ENCODE data around the gene EFCAB11. TPM values are rescaled to one million over a fixed set of nuclear protein-coding genes. Genes with fewer than 3 reads are reported as not detected.
"Not testable (repeated sequence)": the region's sequence is repeated elsewhere in the genome, so short reads cannot be mapped to it uniquely, and the experiment has no call there.

The EFCAB11 gene
- total RNA-seq, 1 donor from 2014 or later = 3.1 TPM

DNA sequence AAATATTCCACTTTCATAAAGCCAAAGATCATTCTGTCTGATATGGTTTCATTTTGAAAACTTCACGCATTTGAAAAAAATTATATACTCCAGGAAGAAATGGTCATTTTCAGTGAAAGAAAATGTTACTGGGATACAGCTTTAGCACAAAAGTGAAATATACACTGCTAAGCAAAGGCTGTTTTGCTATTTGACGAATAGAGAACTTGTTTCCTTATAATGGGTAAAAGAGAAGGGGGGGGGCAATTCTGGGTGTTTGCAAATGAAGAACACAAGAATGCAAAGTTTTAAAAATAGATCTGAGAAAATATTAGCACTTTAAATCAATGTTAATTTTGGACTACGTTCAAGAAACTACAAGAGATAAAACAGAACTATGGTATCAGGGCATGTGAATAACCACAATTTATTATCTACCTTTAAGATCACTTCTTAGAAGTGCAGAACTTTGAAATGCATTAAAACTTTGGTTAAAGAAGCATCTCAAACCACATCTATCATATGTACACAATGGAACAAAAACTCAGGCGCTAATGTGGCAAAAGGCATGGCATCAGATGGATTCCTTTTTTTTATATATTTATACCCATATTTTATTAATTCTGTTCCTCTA lies 51.1 kb downstream of the EFCAB11 start:
- peaks cover 2% of the 10 kb centered on the region for H3K9me3 Mint-ChIP-seq (ENCODE audit: unreplicated experiment)
- no peak for DNase-seq
- H3K27ac Mint-ChIP-seq (ENCODE audit: unreplicated experiment) = no peak overlapping the region

DNA sequence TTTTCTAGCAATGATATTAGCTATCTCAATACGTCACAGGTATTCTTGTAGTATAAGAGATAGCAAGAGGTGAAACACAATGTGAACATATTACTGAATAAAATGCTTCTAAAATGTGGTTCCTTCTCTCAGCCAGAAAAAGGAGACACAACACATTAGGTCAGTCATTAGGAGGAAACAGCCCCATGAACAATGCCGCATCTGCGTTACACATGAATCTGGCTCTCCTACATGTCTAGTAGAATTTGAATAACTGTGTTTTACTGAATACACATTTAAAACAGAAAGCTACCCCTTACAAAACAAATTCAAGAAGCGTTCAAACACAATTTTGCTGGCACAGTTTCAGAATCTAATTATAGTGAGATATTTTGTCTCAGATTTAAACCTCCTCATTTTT lies 51.6 kb downstream of the EFCAB11 start:
- Mint-ChIP-seq H3K36me3 (ENCODE audit: unreplicated experiment) (no peaks in the 10 kb centered on the region), H3K4me3 (ENCODE audit: unreplicated experiment) (no peak overlapping the region), H3K4me1 (ENCODE audit: low read depth, unreplicated experiment) (no peaks in the 10 kb centered on the region), H3K27me3 (ENCODE audit: unreplicated experiment) (peaks cover 2% of the 10 kb centered on the region), H3K27ac (ENCODE audit: unreplicated experiment) (no peak overlapping the region), H3K9me3 (ENCODE audit: unreplicated experiment) (peaks cover 2% of the 10 kb centered on the region)
- TF ChIP-seq, protein P1, sequence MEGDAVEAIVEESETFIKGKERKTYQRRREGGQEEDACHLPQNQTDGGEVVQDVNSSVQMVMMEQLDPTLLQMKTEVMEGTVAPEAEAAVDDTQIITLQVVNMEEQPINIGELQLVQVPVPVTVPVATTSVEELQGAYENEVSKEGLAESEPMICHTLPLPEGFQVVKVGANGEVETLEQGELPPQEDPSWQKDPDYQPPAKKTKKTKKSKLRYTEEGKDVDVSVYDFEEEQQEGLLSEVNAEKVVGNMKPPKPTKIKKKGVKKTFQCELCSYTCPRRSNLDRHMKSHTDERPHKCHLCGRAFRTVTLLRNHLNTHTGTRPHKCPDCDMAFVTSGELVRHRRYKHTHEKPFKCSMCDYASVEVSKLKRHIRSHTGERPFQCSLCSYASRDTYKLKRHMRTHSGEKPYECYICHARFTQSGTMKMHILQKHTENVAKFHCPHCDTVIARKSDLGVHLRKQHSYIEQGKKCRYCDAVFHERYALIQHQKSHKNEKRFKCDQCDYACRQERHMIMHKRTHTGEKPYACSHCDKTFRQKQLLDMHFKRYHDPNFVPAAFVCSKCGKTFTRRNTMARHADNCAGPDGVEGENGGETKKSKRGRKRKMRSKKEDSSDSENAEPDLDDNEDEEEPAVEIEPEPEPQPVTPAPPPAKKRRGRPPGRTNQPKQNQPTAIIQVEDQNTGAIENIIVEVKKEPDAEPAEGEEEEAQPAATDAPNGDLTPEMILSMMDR (IDR thresholded peaks at IDR 0.05; ENCODE audit: partially characterized antibody, unreplicated experiment) = no peak
- no peak for DNase-seq

More for the DNA sequence above, 51.1 kb downstream of the EFCAB11 start:
- Mint-ChIP-seq H3K4me3 (ENCODE audit: unreplicated experiment) (no peak overlapping the region), H3K36me3 (ENCODE audit: unreplicated experiment) (no peaks in the 10 kb centered on the region), H3K27me3 (ENCODE audit: unreplicated experiment) (peaks cover 2% of the 10 kb centered on the region), H3K4me1 (ENCODE audit: low read depth, unreplicated experiment) (peaks cover under 1% of the 10 kb centered on the region)
- TF ChIP-seq, protein P1 (IDR thresholded peaks at IDR 0.05; ENCODE audit: partially characterized antibody, unreplicated experiment) = no peak

DNA sequence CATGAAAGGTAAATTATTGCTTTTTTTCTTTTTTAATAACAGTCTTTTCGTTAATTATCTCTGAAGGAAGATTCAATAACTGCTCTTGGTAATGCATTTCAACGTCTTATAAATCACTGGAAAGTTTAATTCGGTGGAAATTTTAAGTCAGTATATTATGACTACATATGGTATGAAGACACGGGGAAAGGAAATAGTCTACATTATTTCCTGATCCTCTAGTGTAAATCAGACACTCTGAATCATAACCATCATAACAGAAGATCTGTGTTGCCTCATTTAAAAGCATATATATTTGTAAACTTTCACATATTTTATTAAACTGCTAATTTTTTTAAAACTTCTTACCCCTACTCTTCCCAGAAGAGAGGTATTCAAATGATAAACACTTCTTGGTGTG lies 53.7 kb downstream of the EFCAB11 start:
- Mint-ChIP-seq H3K9me3 (ENCODE audit: unreplicated experiment) (peaks cover 2% of the 10 kb centered on the region), H3K4me3 (ENCODE audit: unreplicated experiment) (no peak overlapping the region), H3K4me1 (ENCODE audit: low read depth, unreplicated experiment) (no peaks in the 10 kb centered on the region), H3K27me3 (ENCODE audit: unreplicated experiment) (peaks cover 2% of the 10 kb centered on the region), H3K36me3 (ENCODE audit: unreplicated experiment) (no peaks in the 10 kb centered on the region), H3K27ac (ENCODE audit: unreplicated experiment) (no peak overlapping the region)
- TF ChIP-seq, protein P1 (IDR thresholded peaks at IDR 0.05; ENCODE audit: partially characterized antibody, unreplicated experiment) = no peak
- no peak for DNase-seq

DNA sequence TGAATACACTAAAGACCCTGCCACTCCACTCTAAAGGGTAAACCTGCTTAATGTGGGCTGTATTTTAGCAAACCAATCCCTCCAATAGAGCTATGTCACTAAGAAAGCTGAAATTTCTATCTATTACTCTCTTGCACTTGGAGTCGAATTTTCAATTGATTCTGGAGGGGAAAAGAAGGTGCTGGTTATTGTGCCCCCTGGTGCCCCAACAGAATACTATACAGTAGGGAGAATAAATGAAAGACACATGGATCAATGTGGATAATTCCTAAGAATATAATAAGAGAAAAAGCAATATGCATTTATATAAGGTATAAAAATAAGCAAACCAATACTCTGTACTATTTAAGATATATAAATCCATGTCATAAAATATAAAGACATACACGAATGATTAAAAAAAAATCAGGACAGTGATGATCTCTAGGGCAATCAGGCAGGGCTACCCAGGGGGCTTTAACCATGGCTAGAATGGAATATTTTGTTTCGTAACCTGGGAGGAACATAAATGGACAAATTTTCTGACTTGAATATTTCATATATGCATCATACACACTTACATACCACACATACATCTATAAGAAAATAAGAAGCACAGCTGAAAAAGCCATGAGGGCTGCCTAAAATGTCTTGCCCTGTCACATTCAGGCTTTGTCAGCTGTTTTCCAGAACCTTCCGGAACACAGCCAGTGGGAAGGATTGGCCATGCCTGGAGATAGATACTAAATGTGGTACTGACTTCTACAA lies 54.4 kb downstream of the EFCAB11 start:
- H3K27ac Mint-ChIP-seq (ENCODE audit: unreplicated experiment) = no peak overlapping the region
- no peaks in the 10 kb centered on the region for H3K4me1 Mint-ChIP-seq (ENCODE audit: low read depth, unreplicated experiment)
- no peak overlapping the region for H3K4me3 Mint-ChIP-seq (ENCODE audit: unreplicated experiment)
- TF ChIP-seq, protein P1 (IDR thresholded peaks at IDR 0.05; ENCODE audit: partially characterized antibody, unreplicated experiment) = peak; percentile 69
- DNase-seq = no peak
- no peaks in the 10 kb centered on the region for H3K9me3 Mint-ChIP-seq (ENCODE audit: unreplicated experiment)
- H3K27me3 Mint-ChIP-seq (ENCODE audit: unreplicated experiment) = peaks cover 2% of the 10 kb centered on the region
- H3K36me3 Mint-ChIP-seq (ENCODE audit: unreplicated experiment) = no peaks in the 10 kb centered on the region

DNA sequence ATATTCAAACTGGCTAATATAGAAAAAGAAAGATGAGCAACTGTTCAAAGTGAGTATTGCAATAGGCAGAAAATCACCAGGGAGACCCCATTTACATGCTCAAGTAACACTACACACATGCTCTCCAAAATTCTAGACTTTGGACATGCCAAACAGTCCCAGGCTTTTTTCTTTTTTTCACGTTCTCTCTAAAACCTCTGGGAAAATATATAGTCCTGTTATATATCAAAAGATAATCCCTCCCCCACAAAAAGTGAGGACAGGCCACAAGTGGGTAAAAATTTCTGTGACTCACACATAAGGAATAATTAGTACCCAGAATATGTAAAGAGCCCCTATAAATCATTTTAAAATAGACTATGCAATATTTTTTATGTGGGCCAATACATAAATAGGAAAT lies 55.2 kb downstream of the EFCAB11 start:
- no peak overlapping the region for H3K4me3 Mint-ChIP-seq (ENCODE audit: unreplicated experiment)
- peaks cover 2% of the 10 kb centered on the region for H3K27me3 Mint-ChIP-seq (ENCODE audit: unreplicated experiment)
- no peaks in the 10 kb centered on the region for H3K36me3 Mint-ChIP-seq (ENCODE audit: unreplicated experiment)
- H3K9me3 Mint-ChIP-seq (ENCODE audit: unreplicated experiment) = no peaks in the 10 kb centered on the region
- no peak for DNase-seq
- no peak overlapping the region for H3K27ac Mint-ChIP-seq (ENCODE audit: unreplicated experiment)
- TF ChIP-seq, protein P1 (IDR thresholded peaks at IDR 0.05; ENCODE audit: partially characterized antibody, unreplicated experiment) = no peak
- H3K4me1 Mint-ChIP-seq (ENCODE audit: low read depth, unreplicated experiment) = no peaks in the 10 kb centered on the region

DNA sequence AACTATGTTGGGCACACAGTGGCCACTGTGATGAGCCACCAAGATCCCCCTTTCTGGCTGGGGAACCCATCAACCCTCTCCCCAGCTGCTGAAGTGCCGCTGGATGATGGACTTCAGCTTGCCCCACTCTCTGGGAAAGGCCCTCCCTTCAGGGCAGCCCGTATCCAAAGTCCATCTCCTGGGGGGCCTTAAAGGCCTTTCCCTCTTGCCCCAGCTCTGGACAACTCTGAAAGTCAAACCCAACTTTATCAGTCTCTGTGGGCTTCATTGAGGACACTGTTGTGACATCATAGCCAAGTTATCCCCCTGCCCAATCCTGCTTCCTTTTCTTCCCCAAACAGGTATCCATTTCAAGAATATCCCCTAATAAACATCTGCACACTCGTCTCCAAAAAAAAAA lies 61.1 kb downstream of the EFCAB11 start:
- H3K4me3 Mint-ChIP-seq (ENCODE audit: unreplicated experiment); H3K4me1 Mint-ChIP-seq (ENCODE audit: low read depth, unreplicated experiment); H3K27ac Mint-ChIP-seq (ENCODE audit: unreplicated experiment); DNase-seq; H3K9me3 Mint-ChIP-seq (ENCODE audit: unreplicated experiment); H3K36me3 Mint-ChIP-seq (ENCODE audit: unreplicated experiment); H3K27me3 Mint-ChIP-seq (ENCODE audit: unreplicated experiment): not testable (repeated sequence)

Measured in glutamatergic neuron (in vitro differentiated cells).